ENCODE results near the gene MCUR1.

- TF ChIP-seq CTCF (IDR thresholded peaks at IDR 0.05) (no peak), ZFX (IDR thresholded peaks at IDR 0.05; ENCODE audit: borderline replicate concordance) (no peak)
Observed at GRCh38 chr6:13813026-13813425, 1.3 kb downstream of the MCUR1 start.

All from 22Rv1 (cell line).